Measurements from ENCODE around the gene NUFIP2. TPM values are rescaled to one million over a fixed set of nuclear protein-coding genes. Genes with fewer than 3 reads are reported as not detected.

NUFIP2 gene
- total RNA-seq, 1 donor from 2014 or later = 35.8 TPM

GRCh38 chr17:29215174-29215573, 78.8 kb downstream of the NUFIP2 start:
- Histone ChIP-seq H3K4me3 (ENCODE audit: low read depth, low read length) (no peak overlapping the region), H3K27me3 (ENCODE audit: control insufficient read depth, insufficient read depth, low read length) (no peaks in the 10 kb centered on the region), H3K36me3 (ENCODE audit: control insufficient read depth, insufficient read depth, low read length) (no peaks in the 10 kb centered on the region)
- no peak for TF ChIP-seq CTCF (IDR thresholded peaks at IDR 0.05; ENCODE audit: insufficient read depth, low read length, poor library complexity, severe bottlenecking)
- no peak for DNase-seq (ENCODE audit: low read depth)

- Histone ChIP-seq H3K36me3 (ENCODE audit: control insufficient read depth, insufficient read depth, low read length) (no peaks in the 10 kb centered on the region), H3K27me3 (ENCODE audit: control insufficient read depth, insufficient read depth, low read length) (no peaks in the 10 kb centered on the region), H3K4me3 (ENCODE audit: low read depth, low read length) (no peak overlapping the region)
- TF ChIP-seq CTCF (IDR thresholded peaks at IDR 0.05; ENCODE audit: insufficient read depth, low read length, poor library complexity, severe bottlenecking) = no peak
- no peak for DNase-seq (ENCODE audit: low read depth)
Measured at GRCh38 chr17:29214215-29215146, 79.5 kb downstream of the NUFIP2 start.

- Histone ChIP-seq H3K4me3 (ENCODE audit: low read depth, low read length) (no peak overlapping the region), H3K27me3 (ENCODE audit: control insufficient read depth, insufficient read depth, low read length) (no peaks in the 10 kb centered on the region), H3K36me3 (ENCODE audit: control insufficient read depth, insufficient read depth, low read length) (no peaks in the 10 kb centered on the region)
- DNase-seq (ENCODE audit: low read depth) = no peak
- TF ChIP-seq CTCF (IDR thresholded peaks at IDR 0.05; ENCODE audit: insufficient read depth, low read length, poor library complexity, severe bottlenecking) = no peak
Measured at GRCh38 chr17:29212681-29213121, 81.2 kb downstream of the NUFIP2 start.

- Histone ChIP-seq H3K4me3 (ENCODE audit: low read depth, low read length) (no peak overlapping the region), H3K27me3 (ENCODE audit: control insufficient read depth, insufficient read depth, low read length) (no peaks in the 10 kb centered on the region), H3K36me3 (ENCODE audit: control insufficient read depth, insufficient read depth, low read length) (no peaks in the 10 kb centered on the region)
- no peak for DNase-seq (ENCODE audit: low read depth)
- no peak for TF ChIP-seq CTCF (IDR thresholded peaks at IDR 0.05; ENCODE audit: insufficient read depth, low read length, poor library complexity, severe bottlenecking)
Measured at GRCh38 chr17:29212094-29212631, 81.8 kb downstream of the NUFIP2 start.

- no peak overlapping the region for H3K4me3 ChIP-seq (ENCODE audit: low read depth, low read length)
- DNase-seq (ENCODE audit: low read depth) = no peak
- no peaks in the 10 kb centered on the region for H3K36me3 ChIP-seq (ENCODE audit: control insufficient read depth, insufficient read depth, low read length)
- no peaks in the 10 kb centered on the region for H3K27me3 ChIP-seq (ENCODE audit: control insufficient read depth, insufficient read depth, low read length)
- TF ChIP-seq CTCF (IDR thresholded peaks at IDR 0.05; ENCODE audit: insufficient read depth, low read length, poor library complexity, severe bottlenecking) = no peak
Measured at GRCh38 chr17:29210879-29211278, 83.1 kb downstream of the NUFIP2 start.

Measured in kidney epithelial cell (primary cell).